GM19239 (cell line): ENCODE measurements around the gene CALHM2.
A peak's percentile ranks its signal among the peaks of the same experiment; 100 is the strongest.

Source experiments
- DNase-seq: peaks from one replicate; pipeline ENCODE4 v3.0.0; 2011; ENCODE audit warnings: low spot score; ENCODE audit not compliant: insufficient read length
- FAIRE-seq: peaks from 2 replicates; lab custom pipeline; 2011; peaks lifted over from hg19 to GRCh38; lab: Jason Lieb, UNC

Gene CALHM2

DNA sequence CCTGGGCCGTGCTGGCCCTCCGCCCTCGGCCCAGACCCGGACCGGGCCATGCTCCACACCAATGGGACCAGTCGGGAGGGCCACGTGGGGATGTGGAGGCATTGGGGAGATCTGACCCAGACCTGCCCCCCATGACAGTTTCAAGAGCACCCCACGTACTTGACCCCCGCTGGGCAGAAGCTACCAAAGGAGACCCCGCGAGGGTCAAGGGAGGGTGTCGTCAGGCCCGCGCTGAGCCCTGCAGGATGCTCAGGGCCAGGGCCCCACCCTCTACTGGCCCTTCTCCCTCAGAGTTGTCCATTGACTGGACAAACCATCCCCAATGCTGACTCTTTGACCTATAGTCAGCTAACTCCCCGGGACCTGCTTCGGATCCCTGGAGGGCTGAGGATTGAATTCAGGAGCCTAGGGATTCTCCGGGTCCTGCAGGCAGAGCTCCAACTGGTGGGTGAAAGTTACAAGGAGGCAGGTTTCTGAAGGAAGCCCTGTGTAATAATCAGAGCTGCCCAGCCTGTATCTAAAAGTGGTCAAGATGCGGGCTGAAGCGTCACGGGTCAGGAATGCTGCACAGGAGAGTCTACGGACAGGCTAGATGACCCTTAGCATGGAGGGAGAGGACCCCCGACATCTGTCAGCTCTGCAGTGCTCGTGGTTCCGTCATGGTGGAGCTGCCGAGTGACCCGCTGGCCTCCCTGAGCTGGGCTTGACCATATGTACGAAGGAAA, 498 bp upstream of the CALHM2 start:
- no peak for FAIRE-seq
- no peak for DNase-seq

DNA sequence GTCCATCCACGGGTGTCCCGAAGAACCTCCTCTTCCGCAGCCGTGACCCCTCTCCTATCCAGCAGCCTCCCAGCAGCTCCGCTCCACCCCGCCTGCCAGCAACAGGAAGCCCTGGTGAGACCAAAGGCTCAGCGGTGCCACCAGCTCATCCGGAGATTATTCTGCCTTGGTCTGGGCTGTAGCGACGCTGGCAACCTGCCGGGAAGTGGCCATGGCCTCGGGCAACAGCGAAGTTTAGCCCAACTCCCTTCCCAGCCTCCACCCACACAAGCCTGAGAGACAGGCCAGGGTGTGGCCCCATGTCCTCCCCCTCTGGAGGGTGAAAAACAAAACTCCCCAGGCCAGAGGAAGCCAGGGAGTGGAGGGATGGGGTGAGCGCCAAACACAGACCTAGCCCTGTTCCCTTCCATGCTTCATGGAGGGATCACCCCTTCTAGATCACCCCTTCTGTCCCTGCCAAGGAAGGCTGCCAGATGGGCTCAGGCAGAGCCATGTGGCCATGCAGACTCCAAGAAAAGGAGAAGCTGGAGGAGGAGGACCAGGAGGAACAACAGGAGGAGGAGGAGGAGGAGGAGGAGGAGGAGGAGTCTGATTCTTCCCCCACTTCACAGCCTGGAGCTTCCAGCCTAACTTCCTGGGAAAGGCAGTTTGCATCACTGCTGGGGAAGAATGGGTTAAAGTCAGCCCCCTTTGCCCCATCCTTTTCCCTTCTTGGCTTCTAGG, 918 bp downstream of the CALHM2 start:
- FAIRE-seq (peak; percentile 72), DNase-seq (peak; percentile 56)

DNA sequence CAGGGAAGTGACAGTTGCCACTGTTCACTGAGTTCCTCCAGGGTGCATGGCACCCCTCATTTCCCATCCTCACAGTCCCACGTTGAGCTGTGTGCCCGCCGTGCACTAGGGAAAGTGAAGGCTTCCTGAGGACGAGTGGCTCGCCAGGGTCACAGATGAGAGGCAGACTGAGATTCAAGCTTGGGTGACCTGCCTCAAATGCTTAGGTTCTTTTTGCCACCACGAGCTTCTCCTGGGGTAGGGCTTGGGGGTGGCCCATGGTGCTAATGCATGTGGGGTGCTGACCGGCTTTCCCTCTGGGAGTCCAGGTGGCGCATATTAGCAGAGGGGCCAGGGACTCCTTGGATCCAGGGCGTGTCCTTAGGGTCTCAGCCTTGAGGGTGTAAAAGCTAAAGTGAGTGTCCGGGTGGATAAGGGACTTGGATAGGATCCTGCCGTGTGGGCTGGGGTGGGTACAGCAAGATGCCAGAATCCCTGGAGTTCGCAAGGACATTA, 1.9 kb downstream of the CALHM2 start:
- FAIRE-seq (no peak), DNase-seq (no peak)

DNA sequence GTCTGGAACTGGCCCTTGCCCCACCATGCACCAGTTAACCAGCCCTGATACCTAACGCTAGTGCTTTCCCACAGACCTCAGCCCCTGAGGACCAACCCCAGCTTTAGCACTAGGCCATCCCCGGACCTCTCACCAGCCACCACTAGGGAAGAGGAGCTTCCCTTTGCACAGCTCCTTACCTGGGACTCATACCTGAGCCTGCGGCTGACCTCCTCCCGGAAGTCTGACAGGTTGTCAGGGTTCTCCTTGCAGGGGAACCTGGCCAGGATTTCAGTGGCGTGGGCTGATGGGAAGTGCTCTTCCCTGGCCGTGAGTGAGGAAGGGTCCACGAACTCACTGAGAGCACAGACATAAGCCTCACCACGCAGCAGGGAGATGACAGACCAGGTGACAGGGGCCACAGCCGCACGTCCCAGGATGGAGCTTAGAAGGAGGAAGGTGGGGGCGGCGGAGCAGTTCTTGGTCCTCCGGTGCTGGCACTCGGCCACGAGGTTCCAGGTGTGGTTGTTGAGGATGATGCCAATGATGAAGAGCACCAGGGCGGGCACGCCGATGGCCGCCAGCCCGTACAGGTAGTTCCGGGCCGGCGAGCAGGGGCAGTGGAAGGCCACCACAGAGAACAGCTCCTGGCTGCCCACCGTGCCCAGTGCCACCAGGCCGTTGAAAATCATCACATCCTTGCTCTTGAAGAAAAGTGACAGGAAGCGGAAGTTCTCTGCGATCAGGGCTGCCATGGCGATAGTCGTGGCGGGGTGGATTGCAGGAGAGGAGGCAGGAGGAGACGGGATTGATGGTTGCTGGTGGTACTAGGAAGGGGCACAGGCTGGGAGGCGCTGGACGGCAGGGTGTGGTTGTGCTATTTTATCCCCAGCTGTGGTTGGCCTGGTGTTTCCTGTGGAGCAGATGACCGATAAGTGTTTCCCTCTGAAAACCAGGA, 2.7 kb downstream of the CALHM2 start:
- no peak for DNase-seq
- no peak for FAIRE-seq

DNA sequence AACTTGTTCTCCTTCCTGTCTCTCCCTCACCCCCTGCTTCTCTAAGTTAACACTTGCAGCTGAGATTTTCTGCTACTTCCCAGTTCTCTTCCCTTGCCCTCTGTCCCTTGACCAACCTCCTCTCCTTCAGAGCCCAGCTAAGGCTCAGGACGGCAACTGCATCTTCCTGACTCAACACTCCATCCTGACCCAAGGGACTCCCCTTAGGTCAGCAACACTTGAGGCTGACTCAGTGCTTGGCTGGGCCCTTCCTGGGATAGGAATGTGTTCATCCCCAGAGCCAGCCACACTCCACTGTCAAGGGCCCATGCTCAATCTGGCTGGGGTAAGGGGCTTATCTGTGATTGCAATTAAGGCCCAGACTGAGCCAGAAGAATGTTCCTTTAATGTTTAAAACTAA, 3.4 kb downstream of the CALHM2 start:
- FAIRE-seq = no peak
- DNase-seq = no peak

DNA sequence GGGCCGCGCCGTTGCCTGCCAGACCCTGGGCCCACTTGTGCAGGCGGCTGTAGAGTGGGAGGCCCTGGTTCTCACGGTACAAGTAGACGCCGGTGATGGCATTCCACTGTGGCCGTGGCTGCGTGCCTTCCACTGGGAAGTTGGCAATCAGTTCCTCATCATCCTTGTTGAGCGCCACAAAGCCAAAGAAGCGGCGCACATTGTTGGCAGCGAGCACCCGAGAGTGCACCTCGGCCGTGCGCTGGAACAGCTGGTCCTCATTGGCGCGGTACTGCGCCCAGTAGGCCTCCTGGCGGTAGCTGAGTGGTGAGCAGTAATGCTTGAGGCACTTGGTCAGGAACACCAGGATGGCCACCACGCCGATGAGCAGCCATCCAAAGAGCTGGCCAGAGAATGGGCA, 5.0 kb downstream of the CALHM2 start:
- FAIRE-seq (no peak), DNase-seq (no peak)

DNA sequence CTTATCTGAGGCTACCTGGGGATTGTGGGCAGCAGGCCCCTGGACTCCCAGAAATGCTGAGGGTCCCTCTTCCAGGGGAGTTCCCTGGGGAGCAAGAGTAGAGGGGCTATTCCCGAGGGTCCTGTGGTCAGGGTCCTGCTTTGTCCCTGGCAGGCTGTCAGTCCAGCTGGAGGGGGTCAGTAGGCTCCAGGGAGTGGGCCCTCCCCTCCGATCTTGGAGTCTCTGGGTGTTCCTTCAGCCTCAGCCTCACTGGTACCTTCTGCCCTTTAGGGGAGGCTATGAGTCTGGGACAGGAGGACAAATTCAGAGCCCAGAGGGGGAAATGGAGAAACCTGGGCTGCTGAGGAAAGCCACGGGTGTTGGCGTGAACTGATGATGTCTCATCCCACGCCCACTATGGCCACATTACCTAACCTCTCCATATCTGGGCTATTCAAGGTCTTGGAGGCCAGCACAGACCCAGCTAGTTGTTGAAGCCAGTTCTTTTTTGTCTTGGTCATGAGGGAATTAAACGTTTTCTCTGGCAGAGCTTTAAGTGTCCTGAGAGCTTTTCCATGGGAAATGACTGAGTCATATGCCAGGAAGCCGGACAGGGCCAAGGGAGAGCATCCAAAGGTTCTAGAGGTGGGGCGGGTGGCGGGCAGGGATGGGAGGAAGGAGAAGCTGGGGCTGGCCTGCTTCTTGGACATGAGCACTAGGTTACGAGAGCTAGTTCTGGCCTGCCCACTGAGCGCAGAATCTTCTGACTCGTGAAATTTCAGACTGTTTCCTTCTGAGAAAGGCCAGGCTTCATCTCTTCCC, 6.2 kb downstream of the CALHM2 start:
- FAIRE-seq (no peak), DNase-seq (no peak)

DNA sequence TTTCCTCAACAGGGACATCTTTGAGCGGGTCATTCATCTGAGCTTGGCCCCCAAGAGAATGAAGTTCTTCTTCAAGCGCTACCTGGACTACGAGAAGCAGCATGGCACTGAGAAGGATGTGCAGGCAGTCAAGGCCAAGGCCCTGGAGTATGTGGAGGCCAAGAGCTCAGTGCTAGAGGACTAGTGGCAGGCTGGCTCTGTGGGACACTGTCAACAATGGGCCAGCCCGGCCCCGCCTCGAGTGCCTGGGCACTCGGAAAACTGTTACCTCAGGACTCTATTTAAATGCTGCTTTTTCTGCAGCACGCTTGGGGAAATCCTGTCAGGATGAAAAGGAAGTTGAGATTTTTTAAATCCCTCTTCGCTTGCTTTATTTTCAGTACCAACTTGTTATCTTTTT, 6.8 kb downstream of the CALHM2 start:
- DNase-seq (no peak), FAIRE-seq (no peak)

DNA sequence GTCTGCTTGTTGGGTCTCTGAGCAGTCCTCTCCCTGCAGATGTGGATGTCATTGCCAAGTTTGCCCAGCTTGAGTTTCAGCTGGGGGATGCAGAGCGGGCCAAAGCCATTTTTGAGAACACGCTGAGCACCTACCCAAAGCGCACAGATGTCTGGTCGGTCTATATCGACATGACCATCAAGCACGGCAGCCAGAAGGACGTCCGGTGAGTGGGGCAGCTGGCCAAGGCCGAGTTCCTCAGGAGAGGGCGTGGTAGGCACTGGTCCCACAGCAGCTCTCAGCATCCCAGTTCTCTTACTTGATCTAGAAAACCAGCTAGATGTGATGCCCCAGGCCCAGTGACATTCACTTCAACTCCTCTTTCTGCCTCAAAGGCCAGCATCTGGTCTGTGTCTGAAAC, 7.7 kb downstream of the CALHM2 start:
- no peak for DNase-seq
- FAIRE-seq = no peak

DNA sequence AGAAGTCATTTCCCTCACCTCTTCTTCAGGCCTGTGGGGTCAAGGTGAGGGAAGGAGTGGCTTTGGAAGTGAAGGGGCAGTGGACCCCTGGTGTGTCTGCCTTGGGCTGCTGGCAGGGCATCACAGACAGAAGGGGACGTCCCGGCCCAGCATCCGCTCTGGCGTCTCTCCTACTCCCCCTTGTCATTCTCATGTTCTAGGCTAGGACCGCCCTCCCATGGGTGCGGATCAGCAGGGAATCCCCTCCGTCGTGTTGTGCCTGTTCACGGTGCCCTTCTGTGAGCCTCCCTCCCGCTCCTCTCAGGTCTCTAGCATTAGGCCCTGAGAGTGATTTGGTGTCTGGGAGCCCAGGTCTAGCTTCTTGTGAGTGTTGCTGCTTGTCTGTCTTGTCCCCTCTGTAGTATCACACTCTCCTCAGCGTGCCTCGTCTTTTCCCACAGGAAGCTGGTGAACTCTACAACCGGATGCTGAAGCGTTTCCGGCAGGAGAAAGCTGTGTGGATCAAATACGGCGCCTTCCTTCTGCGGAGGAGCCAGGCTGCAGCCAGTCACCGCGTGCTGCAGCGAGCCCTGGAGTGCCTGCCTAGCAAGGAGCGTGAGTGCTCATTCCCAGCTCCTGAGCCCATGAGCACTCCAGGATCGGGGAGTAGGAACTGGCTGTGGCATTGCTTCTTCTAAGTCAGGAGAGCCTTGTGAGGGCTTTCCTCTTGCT, 8.5 kb downstream of the CALHM2 start:
- FAIRE-seq (no peak), DNase-seq (no peak)

DNA sequence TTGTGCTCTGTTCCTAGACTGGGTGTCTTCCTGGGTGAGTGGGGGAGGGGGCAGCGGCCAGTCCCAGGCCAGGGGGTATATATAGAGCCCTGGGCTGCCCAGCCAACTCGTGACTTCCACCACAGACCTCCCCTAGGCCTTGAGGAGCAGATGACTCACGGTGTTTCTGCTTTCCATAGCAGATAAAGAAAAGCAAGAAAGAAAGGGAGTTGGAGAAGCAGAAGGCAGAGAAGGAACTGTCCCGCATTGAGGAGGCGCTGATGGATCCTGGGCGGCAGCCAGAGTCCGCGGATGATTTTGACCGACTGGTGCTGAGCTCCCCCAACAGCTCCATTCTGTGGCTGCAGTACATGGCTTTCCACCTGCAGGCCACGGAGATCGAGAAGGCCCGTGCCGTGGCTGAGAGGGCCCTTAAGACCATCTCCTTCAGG, 10.1 kb downstream of the CALHM2 start:
- FAIRE-seq (no peak), DNase-seq (no peak)

DNA sequence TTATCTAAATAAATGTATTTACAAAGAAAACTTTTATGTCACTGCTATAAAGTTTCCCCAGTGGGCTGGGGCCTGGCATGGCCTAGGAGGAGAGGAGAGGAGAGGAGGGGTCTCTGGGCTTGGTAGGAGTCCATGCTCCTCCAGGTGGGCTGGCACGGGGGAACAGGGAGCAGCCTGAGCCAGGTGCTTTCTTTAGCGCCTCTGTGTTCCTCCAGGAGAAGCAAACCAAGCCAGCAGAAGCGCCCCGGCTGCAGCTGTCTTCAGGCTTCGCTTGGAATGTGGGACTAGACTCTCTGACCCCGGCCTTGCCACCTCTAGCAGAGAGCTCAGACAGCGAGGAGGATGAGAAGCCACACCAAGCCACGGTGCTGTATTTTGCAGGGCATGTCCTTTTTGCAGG, 10.6 kb downstream of the CALHM2 start:
- no peak for DNase-seq
- FAIRE-seq = no peak

DNA sequence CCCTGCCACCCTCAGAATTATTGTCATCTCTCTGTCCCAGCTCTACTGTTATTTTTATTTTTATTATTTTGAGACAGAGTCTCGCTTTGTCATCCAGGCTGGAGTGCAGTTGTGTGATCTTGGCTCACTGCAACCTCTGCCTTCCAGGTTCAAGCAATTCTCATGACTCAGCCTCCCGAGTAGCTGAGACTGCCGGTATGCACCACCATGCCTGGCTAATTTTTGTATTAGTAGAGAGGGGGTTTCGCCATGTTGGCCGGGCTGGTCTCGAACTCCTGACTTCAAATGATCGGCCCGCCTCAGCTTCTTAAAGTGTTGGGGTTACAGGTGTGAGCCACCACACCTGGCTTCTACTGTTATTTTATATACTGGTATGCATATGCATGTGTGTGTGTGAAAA, 11.0 kb downstream of the CALHM2 start:
- no peak for FAIRE-seq
- DNase-seq = no peak

DNA sequence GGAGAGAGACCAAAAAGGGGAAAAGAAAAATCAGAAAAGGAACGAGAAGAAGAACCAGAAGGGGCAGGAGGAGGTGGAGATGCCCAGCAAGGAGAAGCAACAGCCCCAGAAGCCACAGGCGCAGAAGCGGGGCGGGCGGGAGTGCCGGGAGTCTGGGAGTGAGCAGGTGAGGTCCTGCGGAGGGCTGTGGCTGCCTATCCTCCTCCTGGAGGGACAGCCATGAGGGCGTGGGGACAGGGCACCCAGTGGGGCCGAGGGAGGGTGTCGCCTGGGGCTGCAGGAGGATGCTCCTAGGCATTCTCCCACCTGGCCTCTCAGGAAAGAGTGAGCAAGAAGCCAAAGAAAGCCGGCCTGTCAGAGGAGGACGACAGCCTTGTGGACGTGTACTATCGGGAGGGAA, 11.8 kb downstream of the CALHM2 start:
- no peak for DNase-seq
- FAIRE-seq = no peak

DNA sequence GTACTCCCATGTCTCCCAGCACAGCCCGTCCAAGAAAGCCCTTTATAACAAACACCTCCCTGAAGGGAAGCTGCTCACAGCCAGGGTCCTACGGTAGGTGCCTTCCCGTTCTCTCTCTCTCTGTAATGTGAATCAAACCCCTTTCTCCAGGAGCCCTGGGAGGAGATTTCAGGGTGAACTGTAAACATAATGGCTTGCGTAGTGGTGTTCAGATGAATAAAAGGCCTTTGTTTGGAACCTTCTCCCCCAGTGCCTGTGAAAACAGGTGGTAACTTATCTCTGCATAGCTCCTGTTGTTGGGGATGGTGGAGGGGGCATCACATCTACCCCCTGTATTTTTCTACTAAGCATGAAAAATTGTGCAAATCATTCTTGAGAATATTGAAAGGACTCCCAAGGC, 12.4 kb downstream of the CALHM2 start:
- DNase-seq = no peak
- FAIRE-seq = no peak

DNA sequence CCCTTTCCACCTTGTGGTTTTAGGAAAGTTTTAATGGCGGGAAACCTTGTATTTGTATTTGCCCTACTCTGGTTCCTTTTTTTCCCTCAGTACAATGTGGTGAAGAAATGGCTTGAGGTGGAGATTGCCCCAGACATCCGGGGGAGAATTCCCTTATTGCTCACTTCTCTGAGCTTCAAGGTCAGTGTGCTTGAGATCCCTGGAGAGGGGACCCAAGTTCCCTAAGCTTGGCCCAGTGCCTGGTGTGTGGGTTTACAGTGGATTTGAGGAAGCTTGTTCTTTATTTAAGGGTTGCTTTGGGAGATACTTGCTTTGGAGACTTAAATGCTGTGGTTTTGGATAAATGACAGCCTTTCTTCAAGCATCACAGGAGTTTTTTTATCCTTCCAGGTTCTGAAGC, 18.3 kb downstream of the CALHM2 start:
- DNase-seq = no peak
- FAIRE-seq = no peak

DNA sequence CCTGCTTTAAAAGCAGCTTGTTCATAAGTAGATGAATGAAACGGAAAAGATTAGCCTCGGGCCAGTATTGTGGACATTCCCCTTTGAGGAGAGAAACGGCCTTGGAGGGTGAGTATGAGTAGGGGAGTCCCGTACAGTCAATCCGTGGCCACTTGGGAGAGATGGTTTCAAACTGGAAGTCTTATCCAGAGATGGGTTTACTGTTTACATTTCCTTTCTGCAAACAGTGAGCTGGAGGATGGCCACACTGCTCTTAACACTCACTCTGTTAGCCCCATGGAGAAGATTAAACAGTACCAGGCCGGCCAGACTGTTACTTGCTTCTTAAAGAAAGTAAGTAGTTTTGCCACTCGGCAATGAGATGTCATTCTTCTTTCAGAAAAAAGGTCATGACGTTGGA, 20.3 kb downstream of the CALHM2 start:
- no peak for FAIRE-seq
- no peak for DNase-seq

DNA sequence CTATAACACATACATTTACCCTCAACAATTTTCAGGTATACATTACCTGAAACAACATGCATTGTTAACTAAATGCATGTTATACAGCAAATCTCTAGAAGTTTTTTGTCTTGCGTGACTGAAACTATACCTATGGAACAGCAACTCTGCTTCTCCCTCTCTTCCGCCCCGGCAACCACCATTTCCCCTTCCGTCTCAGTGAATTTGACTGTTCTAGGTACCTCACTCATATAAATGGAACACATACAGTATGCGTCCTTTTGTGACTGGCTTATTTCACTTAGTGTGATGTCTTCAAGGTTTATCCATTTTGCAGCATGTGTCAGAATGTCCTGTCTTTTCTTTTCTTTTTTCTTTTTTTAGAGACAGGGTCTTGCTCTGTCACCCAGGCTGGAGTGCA, 22.5 kb downstream of the CALHM2 start:
- DNase-seq (no peak), FAIRE-seq (no peak)

DNA sequence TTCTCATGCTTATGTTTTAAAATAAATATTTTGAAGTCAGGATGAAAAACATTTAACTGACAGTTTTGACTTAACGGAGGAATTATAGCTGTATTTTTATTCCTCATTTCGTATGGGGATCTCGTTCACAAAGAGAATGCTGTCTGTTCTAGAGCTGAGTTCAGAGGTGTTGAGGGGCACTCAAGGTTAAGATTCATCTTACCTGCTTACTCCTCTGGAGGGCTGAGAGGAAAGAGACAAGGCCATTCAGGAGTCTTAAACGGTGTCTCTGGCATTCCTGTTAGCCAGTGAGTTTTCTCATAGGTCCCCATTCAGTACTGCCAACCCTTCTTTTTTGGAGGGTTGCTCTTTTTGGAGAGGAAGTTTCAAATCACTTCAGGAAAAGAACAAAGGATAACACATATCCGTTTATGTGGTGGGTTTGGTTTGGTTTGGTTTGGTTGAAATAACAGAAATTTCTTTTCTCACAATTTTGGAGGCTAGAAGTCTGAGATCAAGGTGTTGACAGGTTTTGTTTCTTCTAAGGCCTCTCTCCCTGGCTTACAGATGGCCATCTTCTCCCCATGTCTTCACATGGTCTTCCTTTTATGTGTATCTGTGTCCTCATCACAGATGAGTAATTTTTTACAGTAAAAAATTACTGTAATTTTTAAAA, 23.1 kb downstream of the CALHM2 start:
- no peak for DNase-seq
- no peak for FAIRE-seq
